OCI-LY7 (cell line): ENCODE measurements around the gene MPRIP.
"Not testable (repeated sequence)": the region's sequence is repeated elsewhere in the genome, so short reads cannot be mapped to it uniquely, and the experiment has no call there.

Source experiments
- EZH2phosphoT487 ChIP-seq: fragments of 200-600 bp; sonication (generic); IDR thresholded peaks from 2 replicates; pipeline ENCODE4 v1.6.1; 2018; ENCODE audit warnings: low read depth, borderline replicate concordance, mild to moderate bottlenecking, mixed run types, antibody characterized with exemption, low read length, moderate library complexity, mixed read lengths
- TF ChIP-seq, protein P1 (sequence below): fragments of 200-600 bp; sonication (generic); conservative IDR thresholded peaks from 2 replicates; pipeline ENCODE4 v1.5.1; 2014; ENCODE audit warnings: mild to moderate bottlenecking, antibody characterized with exemption, low read length, moderate library complexity, mixed read lengths

- TF ChIP-seq EZH2phosphoT487, result not testable (repeated sequence)
- TF ChIP-seq, protein P1, sequence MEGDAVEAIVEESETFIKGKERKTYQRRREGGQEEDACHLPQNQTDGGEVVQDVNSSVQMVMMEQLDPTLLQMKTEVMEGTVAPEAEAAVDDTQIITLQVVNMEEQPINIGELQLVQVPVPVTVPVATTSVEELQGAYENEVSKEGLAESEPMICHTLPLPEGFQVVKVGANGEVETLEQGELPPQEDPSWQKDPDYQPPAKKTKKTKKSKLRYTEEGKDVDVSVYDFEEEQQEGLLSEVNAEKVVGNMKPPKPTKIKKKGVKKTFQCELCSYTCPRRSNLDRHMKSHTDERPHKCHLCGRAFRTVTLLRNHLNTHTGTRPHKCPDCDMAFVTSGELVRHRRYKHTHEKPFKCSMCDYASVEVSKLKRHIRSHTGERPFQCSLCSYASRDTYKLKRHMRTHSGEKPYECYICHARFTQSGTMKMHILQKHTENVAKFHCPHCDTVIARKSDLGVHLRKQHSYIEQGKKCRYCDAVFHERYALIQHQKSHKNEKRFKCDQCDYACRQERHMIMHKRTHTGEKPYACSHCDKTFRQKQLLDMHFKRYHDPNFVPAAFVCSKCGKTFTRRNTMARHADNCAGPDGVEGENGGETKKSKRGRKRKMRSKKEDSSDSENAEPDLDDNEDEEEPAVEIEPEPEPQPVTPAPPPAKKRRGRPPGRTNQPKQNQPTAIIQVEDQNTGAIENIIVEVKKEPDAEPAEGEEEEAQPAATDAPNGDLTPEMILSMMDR, result not testable (repeated sequence)
Observed at GRCh38 chr17:17009972-17010371, 32.3 kb upstream of the MPRIP start.
